Measurements from ENCODE around the gene ATP5MC2.
"Not testable (repeated sequence)": the region's sequence is repeated elsewhere in the genome, so short reads cannot be mapped to it uniquely, and the experiment has no call there.

The ATP5MC2 gene

DNA sequence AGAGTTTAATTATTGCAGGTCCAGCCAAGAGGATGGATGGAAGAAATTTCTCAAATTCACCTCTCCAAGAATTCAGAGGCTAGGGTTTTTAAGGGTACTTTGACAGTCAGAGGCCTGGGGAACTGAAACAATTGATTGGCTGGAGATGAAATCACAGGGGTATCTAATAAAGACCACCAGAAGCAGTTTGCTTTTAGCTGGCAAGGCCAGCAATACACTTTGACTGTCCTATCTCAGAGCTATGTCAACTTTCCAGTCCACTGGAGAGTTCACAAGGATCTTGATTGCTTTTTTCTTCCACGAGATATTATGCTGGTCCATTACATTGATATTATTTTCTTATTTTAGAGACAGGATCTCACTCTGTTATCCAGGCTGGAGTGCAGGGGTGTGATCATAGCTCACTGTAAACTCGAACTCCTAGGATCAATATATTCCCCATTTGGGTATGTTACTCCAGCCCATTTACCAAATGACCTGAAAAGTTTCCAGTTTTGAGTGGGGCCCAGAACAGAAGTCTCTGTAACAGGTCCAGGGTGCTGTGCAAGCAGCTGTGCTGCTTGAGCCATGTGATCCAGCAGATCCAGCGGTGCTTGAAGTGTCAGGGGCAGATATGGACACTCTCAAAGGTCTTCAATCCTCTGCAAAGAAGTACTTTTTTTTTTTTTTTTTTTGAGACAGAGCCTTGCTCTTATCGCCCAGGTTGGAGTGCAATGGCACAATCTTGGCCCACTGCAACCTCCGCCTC, 32.5 kb downstream of the ATP5MC2 start:
- DNase-seq (ENCODE audit: low spot score in 2 of 2) (no peak), ATAC-seq (no peak)
- H3K27ac Mint-ChIP-seq = no peak overlapping the region
- H3K36me3 Mint-ChIP-seq = no peaks in the 10 kb centered on the region
- no peak overlapping the region for H3K4me3 Mint-ChIP-seq
- H3K4me1 Mint-ChIP-seq = no peaks in the 10 kb centered on the region
- H3K9me3 Mint-ChIP-seq = no peaks in the 10 kb centered on the region

DNA sequence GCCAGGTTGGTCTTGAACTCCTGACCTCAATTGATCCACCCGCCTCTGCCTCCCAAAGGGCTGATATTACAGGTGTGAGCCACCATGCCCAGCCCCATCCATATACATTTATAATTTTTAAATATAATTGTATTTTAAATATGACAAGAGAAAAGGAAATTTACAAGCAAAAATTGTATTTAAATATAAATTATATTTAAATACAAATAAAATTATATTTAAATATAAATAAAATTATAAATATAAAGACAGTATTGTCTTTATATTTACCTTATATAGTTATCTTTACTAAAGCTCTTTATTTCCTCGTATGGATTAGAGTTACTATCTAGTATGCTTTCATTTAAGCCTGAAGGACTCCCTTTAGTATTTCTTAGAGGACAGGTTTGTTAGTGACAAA, 37.8 kb downstream of the ATP5MC2 start:
- H3K4me1 Mint-ChIP-seq = no peaks in the 10 kb centered on the region
- DNase-seq (ENCODE audit: low spot score in 2 of 2) = no peak
- H3K9me3 Mint-ChIP-seq = no peaks in the 10 kb centered on the region
- no peak overlapping the region for H3K27ac Mint-ChIP-seq
- no peaks in the 10 kb centered on the region for H3K36me3 Mint-ChIP-seq
- no peak overlapping the region for H3K4me3 Mint-ChIP-seq
- no peak for ATAC-seq

DNA sequence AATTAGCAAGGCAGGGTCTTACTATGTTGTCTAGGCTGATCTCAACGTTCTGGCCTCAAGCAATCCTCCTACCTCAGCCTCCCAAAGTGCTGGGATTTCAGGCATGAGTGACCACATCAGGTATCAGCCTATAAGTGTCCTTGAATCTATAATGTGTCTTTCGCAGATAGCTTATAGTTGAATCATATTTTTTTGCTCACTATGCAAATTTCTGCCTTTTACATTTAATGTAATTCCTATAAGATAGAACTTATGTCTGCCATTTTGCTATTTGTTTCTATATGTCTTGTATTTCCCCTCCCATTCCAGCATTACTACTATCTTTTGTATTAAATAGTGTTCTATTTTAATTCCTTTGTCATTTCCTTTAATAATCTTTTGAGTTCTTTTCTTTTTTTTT, 39.2 kb downstream of the ATP5MC2 start:
- Mint-ChIP-seq H3K9me3 (no peaks in the 10 kb centered on the region), H3K27ac (no peak overlapping the region), H3K4me3 (no peak overlapping the region), H3K4me1 (no peaks in the 10 kb centered on the region), H3K36me3 (no peaks in the 10 kb centered on the region)
- ATAC-seq = no peak
- DNase-seq (ENCODE audit: low spot score in 2 of 2) = no peak

GRCh38 chr12:53635708-53636107, 40.2 kb downstream of the ATP5MC2 start:
- not testable (repeated sequence) for H3K27ac Mint-ChIP-seq; H3K9me3 Mint-ChIP-seq; H3K36me3 Mint-ChIP-seq; DNase-seq (ENCODE audit: low spot score in 2 of 2); H3K4me1 Mint-ChIP-seq; H3K4me3 Mint-ChIP-seq; ATAC-seq

DNA sequence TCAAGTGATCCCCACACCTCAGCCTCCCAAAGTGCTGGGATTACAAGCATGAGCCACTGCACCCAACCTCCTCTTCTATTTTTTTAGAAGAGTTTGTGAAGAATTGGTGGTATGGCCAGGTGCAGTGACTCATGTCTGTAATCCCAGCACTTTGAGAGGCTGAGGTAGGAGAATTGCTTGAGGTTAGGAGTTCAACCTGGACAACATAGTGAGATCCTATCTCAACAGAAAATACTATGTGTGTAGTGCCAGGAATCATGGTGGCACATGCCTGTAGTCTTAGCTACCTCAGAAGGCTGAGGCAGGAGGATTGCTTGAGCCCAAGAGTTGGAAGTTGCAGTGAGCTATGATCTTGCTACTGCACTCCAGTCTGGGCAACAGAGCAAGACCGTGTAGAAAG, 44.2 kb downstream of the ATP5MC2 start:
- H3K4me3 Mint-ChIP-seq = no peak overlapping the region
- ATAC-seq (no peak), DNase-seq (ENCODE audit: low spot score in 2 of 2) (no peak)
- H3K4me1 Mint-ChIP-seq = peaks cover 5% of the 10 kb centered on the region
- no peaks in the 10 kb centered on the region for H3K36me3 Mint-ChIP-seq
- no peaks in the 10 kb centered on the region for H3K9me3 Mint-ChIP-seq
- no peak overlapping the region for H3K27ac Mint-ChIP-seq

DNA sequence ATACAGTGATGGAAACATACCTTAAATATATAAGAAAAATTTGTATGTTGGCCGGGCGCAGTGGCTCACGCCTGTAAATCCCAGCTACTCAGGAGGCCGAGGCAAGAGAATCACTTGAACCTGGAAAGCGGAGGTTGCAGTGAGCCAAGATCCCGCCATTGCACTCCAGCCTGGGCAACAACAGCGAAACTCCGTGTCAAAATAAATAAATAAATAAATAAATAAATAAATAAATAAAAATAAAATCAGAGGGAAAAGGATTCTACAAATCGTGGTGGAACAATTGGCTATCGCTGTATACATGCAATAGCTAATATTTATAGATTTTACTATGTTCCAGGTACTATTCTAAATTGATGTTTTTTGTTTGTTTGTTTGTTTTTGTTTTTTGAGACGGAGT, 48.0 kb downstream of the ATP5MC2 start:
- ATAC-seq = no peak
- Mint-ChIP-seq H3K36me3 (peaks cover 10% of the 10 kb centered on the region), H3K4me1 (peaks cover 33% of the 10 kb centered on the region), H3K4me3 (no peak overlapping the region), H3K27ac (no peak overlapping the region), H3K9me3 (no peaks in the 10 kb centered on the region)
- no peak for DNase-seq (ENCODE audit: low spot score in 2 of 2)

DNA sequence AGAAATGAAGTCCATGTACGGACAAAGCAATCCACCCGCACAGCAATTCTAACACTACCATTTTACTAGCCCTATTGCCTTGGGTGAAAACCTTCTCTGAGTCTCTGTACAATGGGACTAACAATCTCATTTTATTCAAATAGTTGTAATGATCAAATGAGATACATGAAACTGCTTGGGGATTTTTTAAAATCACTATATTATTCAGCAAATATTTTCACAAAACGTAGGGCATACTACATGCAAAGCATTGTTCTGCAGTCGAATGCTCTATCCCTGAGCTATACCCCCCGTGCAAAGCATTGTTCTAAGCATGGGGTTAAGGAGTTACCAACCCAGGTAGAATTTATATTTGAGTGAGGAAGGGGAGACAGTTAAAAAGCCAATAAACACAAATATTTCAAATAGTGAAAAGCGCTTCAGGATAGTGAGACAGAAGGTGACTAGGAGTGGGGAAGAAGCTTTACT, 49.1 kb downstream of the ATP5MC2 start:
- Mint-ChIP-seq H3K27ac (peak overlapping the region; percentile 98), H3K4me3 (peak overlapping the region; percentile 99), H3K9me3 (no peaks in the 10 kb centered on the region), H3K36me3 (peaks cover 13% of the 10 kb centered on the region), H3K4me1 (peaks cover 33% of the 10 kb centered on the region)
- DNase-seq (ENCODE audit: low spot score in 2 of 2) (no peak), ATAC-seq (no peak)

DNA sequence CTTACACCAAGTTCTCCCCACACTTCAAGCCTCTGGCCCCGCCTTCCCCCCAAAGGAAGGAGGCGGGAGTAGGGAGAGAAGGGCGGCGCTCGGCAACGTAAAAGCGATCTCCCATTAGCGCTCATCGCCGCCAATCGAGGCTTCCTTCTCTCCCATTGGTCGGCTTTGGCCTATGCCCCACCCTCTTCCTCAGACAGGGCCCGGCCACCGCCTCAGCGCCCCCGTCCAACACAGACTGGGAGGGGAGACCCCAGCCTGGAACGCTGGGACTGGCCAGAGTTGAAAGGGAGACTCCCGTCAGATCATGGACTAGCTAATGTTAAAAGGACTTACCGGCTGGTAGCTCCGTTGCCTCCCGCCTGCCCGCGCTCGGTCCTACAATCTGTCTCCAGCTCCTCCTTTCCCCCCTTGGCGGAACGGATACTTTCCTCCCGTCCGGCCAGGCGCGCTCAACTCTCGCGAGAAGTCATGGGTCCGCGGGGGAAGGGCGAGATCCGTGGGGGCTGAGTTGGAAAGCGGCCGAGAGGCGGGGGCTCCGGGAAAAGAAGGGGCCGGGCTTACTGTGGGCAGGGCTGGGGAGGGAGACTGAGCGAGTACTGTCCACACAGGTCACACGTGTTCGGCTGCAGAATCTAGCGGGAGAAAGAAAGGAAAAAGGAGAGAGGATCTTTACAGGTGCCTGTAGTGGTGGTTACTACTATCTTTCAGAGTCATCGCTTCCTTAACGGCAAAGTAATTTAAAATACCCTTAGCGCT, 49.8 kb downstream of the ATP5MC2 start, which contains the start of gene ATF7:
Gene ATF7 (minus strand): TSS at position 437 of the 756 bp plus-strand sequence. CDS start 25,382 bp downstream, outside the sequence.
- H3K27ac Mint-ChIP-seq = peak within 1 kb of the TSS; percentile 98

GRCh38 chr12:53625373-53625945, 50.4 kb downstream of the ATP5MC2 start:
- H3K36me3 Mint-ChIP-seq = peaks cover 23% of the 10 kb centered on the region
- ATAC-seq = no peak
- H3K9me3 Mint-ChIP-seq = no peaks in the 10 kb centered on the region
- peak overlapping the region; percentile 99 for H3K4me3 Mint-ChIP-seq
- peak overlapping the region; percentile 98 for H3K27ac Mint-ChIP-seq
- H3K4me1 Mint-ChIP-seq = peaks cover 33% of the 10 kb centered on the region
- no peak for DNase-seq (ENCODE audit: low spot score in 2 of 2)

More for the DNA sequence above, 49.8 kb downstream of the ATP5MC2 start, which contains the start of gene ATF7:
- H3K9me3 Mint-ChIP-seq = no peaks in the 10 kb centered on the region
- H3K4me3 Mint-ChIP-seq = peak within 1 kb of the TSS; percentile 99
- DNase-seq (ENCODE audit: low spot score in 2 of 2) (peak; percentile 99 to 100), ATAC-seq (peak; percentile 98)
- peaks cover 19% of the 10 kb centered on the region for H3K36me3 Mint-ChIP-seq
- H3K4me1 Mint-ChIP-seq = peaks cover 33% of the 10 kb centered on the region

GRCh38 chr12:53624956-53625355, 50.9 kb downstream of the ATP5MC2 start:
- Mint-ChIP-seq H3K9me3 (no peaks in the 10 kb centered on the region), H3K4me1 (peaks cover 33% of the 10 kb centered on the region), H3K4me3 (peak overlapping the region; percentile 99), H3K27ac (peak overlapping the region; percentile 98), H3K36me3 (peaks cover 23% of the 10 kb centered on the region)
- no peak for ATAC-seq
- DNase-seq (ENCODE audit: low spot score in 2 of 2) = no peak

DNA sequence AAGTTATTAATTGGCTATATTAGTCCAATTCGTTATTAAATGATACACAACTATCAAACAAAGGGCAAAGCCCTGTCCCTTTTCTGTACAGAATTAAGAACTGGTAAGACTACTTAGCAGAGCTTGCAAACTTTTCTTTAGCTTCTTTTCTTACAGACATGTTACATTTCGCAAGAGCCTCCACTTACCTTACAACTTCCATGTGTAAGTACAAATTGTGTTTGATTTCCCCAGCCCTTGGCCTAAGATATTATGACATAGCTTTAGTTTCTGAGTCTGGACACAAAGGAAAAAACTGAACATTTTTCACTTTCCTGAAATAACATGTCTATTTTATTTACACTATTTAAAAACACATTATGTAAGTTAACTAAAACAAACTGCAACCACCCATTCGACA, 51.4 kb downstream of the ATP5MC2 start:
- peak overlapping the region; percentile 98 for H3K27ac Mint-ChIP-seq
- peak overlapping the region; percentile 99 for H3K4me3 Mint-ChIP-seq
- H3K9me3 Mint-ChIP-seq = no peaks in the 10 kb centered on the region
- DNase-seq (ENCODE audit: low spot score in 2 of 2) (no peak), ATAC-seq (no peak)
- peaks cover 23% of the 10 kb centered on the region for H3K36me3 Mint-ChIP-seq
- H3K4me1 Mint-ChIP-seq = peaks cover 33% of the 10 kb centered on the region

DNA sequence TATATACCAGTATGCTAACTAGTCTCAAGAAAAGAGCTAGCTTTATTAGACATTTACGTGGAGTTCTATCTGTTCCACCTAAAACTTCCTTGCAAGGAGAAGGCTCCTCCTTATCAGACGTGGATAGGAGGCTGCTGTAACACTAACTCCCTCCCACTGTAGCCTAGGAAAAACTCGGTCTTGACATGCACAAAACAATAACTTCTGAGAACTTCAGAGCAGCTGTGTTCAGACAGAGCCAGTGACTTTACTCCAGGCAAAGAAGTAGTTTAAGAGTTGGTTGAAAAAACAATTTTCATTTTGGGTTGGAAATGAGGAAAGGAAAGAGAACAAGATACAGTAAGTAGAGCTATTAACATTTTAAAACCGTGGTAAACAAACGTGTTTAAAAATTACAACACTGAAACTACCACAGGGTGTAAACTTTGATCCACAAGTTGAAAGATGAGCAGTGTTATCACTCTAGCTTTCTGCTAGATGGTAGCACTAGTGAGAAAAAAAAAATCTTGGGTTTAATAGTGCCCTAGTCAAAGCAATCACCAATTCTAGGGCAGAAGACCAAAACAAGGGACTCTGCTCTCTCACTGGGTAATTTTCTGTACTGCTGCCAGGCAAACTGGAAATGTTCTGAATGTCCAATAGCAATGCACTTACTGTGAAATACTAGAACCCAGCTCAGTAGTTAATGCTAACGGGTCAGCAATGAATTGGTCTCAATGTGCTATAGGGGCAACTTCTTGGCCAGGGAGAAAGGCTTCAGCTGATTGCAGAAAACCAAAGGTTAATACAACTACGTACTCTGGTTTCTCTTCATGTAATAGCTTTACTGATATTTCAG, 52.1 kb downstream of the ATP5MC2 start:
- ATAC-seq = no peak
- no peak for DNase-seq (ENCODE audit: low spot score in 2 of 2)
- H3K9me3 Mint-ChIP-seq = no peaks in the 10 kb centered on the region
- H3K36me3 Mint-ChIP-seq = peaks cover 28% of the 10 kb centered on the region
- H3K4me1 Mint-ChIP-seq = peaks cover 34% of the 10 kb centered on the region
- H3K27ac Mint-ChIP-seq = peak overlapping the region; percentile 38
- H3K4me3 Mint-ChIP-seq = peak overlapping the region; percentile 99

GRCh38 chr12:53622724-53623123, 53.2 kb downstream of the ATP5MC2 start:
- H3K9me3 Mint-ChIP-seq = no peaks in the 10 kb centered on the region
- no peak overlapping the region for H3K4me3 Mint-ChIP-seq
- H3K36me3 Mint-ChIP-seq = peaks cover 39% of the 10 kb centered on the region
- DNase-seq (ENCODE audit: low spot score in 2 of 2) (no peak), ATAC-seq (no peak)
- peaks cover 44% of the 10 kb centered on the region for H3K4me1 Mint-ChIP-seq
- H3K27ac Mint-ChIP-seq = no peak overlapping the region

DNA sequence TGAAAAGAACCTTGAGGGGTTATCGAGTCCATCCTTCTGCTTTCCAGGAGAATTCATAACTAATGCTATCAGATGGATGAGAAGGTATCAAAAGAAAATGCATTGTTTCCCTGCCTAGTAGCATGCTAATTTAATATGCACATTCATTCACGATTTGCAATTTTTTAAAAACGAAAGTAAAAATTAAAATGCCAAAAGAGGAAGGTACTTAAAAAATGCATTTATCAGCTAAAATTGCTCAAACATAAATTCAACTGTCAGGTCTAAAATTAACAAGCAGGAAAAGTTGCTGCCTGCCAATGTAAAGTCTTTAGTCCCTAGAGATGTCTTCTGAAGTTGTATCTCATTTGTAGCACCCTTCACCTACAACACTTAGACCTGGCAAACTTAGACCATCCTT, 57.6 kb downstream of the ATP5MC2 start:
- H3K9me3 Mint-ChIP-seq = no peaks in the 10 kb centered on the region
- ATAC-seq = no peak
- H3K36me3 Mint-ChIP-seq = peaks cover 66% of the 10 kb centered on the region

GRCh38 chr12:53617700-53618099, 58.2 kb downstream of the ATP5MC2 start:
- no peaks in the 10 kb centered on the region for H3K9me3 Mint-ChIP-seq
- ATAC-seq (no peak), DNase-seq (ENCODE audit: low spot score in 2 of 2) (no peak)
- H3K27ac Mint-ChIP-seq = peak overlapping the region; percentile 84
- peaks cover 69% of the 10 kb centered on the region for H3K36me3 Mint-ChIP-seq
- H3K4me1 Mint-ChIP-seq = peaks cover 13% of the 10 kb centered on the region
- H3K4me3 Mint-ChIP-seq = peak overlapping the region; percentile 62

More for the DNA sequence above, 57.6 kb downstream of the ATP5MC2 start:
- peak overlapping the region; percentile 62 for H3K4me3 Mint-ChIP-seq
- peaks cover 13% of the 10 kb centered on the region for H3K4me1 Mint-ChIP-seq
- DNase-seq (ENCODE audit: low spot score in 2 of 2) = no peak
- peak overlapping the region; percentile 84 for H3K27ac Mint-ChIP-seq
